ENCODE measurements around the gene FEZ2.

Gene FEZ2

GRCh38 chr2:36560726-36561125 is 37.2 kb downstream of the FEZ2 start:
- DNase-seq = no peak

DNA sequence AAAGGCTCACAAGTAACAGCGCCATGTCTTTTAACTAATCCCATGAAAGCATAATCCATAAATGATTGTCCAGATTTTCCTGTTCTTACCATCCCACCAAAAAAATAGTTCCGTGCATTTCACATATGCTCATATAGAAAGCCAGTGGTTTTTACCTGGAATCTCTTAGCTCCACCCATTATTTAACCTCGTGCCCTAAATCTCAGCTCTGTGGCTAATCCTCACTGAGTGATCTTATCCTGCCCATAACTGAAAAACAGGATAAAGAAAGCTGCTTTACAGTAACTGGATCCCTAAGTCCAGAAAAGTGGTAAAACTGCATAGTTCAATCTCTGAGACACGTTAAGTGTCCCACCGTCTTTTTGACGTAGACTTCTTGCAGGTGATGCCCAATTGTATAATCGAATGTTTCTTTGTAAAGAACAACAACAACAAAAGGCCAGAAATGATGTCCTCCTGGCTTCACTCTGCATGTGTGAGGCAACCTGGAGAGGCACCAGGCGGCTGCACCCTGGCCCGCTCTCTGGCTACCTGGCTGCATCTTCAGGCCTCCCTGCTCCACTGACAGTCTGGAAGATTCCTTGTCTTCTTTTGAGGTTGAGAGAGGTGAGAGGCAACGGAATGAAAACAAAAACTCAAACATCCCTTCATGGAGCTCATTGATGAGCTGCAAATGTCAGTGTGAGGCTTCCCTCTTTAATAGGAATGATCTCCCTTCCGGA is 38.6 kb downstream of the FEZ2 start:
- no peak for DNase-seq

- DNase-seq = no peak
These were observed 41.1 kb downstream of the FEZ2 start for GRCh38 chr2:36556842-36557241.

DNA sequence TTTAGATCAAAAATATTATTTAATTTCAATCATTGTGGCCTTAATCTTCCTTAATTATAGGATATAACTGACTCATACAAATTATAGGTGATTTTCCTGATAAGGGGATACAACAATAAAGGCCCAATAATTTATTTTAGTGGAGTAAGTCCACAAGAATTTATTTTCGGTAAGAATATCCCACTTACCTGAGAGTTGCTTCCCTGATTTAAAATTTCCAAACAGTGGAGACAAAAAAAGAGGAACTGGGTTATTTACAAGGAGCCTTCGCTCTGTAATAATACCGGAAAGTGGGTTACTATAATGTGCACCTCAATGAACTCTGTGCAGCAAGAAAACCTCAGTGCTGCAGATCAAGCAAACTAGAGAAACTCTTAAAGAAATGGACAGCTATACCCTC is 42.2 kb downstream of the FEZ2 start:
- no peak for DNase-seq

- DNase-seq = no peak
These were observed 43.4 kb downstream of the FEZ2 start for GRCh38 chr2:36554531-36554930.

DNA sequence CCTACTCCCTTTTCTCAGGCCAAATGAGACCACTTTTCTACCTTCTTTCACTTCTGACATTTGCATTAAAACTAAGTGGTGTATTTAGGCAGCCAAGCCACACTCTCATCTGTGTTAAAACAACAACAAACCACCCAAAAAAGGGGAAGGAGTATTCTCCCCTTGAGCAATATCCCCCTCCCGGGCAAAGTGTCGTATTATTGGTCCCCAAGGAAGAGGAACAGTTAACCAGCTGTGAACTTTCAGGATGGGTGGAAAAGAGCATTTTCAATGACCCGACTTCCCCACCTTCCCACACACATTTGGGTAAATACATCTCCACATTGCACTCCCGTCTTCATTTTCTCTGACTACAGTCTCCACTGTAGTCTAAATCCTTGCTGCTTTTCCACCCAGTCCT is 44.3 kb downstream of the FEZ2 start:
- no peak for DNase-seq

- DNase-seq = no peak
These were observed 48.0 kb downstream of the FEZ2 start for GRCh38 chr2:36550006-36550405.

DNA sequence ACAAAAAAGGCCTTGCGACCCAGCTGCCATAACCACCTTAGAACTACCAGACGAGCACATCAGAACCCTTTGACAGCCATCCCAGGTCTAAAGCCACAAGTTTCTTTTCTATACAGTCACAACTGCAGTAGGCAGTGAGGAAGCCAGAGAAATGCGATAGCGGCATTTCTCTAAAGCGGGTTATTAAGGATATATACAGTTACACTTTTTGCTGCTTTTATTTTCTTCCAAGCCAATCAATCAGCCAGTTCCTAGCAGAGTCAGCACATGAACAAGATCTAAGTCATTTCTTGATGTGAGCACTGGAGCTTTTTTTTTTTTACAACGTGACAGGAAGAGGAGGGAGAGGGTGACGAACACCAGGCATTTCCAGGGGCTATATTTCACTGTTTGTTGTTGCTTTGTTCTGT is 48.8 kb downstream of the FEZ2 start:
- no peak for DNase-seq

DNA sequence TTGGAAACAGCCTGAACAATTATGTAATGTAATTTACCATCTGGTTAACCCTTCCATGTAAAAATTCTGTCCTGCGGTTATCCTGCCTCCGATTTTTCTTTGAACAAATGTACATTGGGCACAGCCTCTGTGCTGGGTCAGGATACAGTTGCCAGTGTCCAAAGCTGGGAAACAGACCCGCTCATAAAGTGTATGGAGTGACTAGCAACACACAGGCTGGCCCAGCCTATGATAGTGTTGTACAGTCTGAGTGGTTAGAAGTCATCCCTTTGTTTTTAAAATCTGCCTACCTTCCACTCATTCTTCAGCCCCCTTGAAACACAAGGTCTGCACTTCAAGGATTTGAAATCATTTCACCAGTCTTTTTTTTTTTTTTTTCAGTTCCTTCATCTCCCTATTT is 50.1 kb downstream of the FEZ2 start:
- no peak for DNase-seq

GRCh38 chr2:36545871-36546416 is 52.0 kb downstream of the FEZ2 start:
- no peak for DNase-seq

DNA sequence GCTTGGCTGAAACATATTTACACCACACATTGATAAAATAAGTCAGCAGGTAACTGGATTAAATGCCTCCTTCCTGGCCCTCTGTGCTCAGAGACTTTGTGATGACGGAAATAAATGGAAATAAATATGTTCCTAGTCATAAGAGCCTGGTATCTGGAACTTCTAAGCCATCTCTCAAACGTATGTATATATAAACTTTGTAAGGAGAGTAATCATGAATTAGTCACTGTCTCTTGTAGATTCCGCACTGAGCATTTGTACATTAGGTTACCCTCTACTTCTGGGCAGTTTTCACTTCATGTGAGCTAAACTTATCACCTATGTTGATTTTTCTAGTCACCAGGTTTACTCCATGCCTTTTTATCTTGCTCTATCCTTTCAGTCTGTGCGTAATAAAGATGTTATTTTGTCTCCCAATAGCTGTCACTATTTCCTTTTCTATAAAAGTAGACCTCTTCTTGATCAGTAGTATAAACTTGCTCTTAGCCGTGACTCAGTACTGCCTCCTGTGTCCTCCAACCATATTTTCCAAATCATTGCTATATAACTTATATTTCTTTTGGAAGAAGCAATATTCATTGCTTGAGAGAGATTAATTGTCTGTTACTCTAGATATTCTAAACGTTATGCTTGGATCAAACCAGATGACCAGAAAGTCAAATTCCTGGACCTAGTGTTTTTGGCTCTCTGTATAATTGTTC is 53.2 kb downstream of the FEZ2 start:
- DNase-seq = no peak

- no peak for DNase-seq
These were observed 55.9 kb downstream of the FEZ2 start for GRCh38 chr2:36541891-36542595.

GRCh38 chr2:36540986-36541754 is 56.8 kb downstream of the FEZ2 start:
- DNase-seq = no peak

GRCh38 chr2:36539631-36540030 is 58.3 kb downstream of the FEZ2 start:
- DNase-seq = no peak

GRCh38 chr2:36538335-36538734 is 59.6 kb downstream of the FEZ2 start:
- DNase-seq = no peak

GRCh38 chr2:36536776-36537175 is 61.2 kb downstream of the FEZ2 start:
- no peak for DNase-seq

GRCh38 chr2:36535099-36535498 is 62.9 kb downstream of the FEZ2 start:
- DNase-seq = no peak

DNA sequence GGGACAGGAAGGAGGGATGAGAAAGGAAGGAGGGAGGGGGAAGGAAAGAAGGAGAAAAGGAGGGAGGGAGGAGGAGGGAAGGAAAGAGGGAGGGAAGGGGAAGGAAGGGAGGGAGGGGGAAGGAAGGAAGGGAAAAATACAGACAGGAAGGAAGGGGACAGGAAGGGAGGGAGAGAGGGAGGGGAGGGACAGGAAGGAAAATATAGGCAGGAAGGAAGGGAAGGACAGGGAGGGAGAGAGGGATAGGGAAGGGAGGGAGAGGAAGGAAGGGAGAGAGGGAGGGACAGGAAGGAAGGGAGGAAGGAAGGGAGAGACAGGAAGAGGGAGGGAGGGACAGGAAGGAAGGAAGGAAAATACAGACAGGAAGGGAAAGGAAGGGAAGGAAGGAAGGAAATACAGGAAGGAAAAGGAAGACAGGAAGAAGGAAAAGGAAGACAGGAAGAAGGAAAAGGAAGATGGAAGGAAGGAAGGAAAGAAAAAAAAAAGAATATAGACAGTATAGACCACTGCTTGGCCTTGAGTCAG is 63.6 kb downstream of the FEZ2 start:
- no peak for DNase-seq

DNA sequence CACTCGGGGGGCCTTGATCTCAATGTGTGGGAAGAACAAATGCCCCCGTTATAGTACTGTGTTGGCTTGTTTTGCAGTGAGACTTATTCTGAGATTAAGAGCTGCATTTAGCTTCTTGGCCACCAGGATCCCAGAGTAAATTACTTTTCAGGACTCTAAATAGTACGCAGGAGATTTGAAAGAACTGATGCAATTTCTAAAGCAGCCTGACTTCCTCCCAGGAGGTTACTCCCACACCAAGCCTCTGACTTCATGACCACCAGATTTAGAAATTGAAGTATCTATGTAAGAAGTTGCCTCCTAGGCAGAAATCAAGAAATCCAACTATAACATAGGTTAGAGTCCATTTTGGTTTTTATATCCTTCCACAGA is 67.0 kb downstream of the FEZ2 start:
- DNase-seq = no peak

GRCh38 chr2:36530178-36530982 is 67.6 kb downstream of the FEZ2 start:
- DNase-seq = no peak

DNA sequence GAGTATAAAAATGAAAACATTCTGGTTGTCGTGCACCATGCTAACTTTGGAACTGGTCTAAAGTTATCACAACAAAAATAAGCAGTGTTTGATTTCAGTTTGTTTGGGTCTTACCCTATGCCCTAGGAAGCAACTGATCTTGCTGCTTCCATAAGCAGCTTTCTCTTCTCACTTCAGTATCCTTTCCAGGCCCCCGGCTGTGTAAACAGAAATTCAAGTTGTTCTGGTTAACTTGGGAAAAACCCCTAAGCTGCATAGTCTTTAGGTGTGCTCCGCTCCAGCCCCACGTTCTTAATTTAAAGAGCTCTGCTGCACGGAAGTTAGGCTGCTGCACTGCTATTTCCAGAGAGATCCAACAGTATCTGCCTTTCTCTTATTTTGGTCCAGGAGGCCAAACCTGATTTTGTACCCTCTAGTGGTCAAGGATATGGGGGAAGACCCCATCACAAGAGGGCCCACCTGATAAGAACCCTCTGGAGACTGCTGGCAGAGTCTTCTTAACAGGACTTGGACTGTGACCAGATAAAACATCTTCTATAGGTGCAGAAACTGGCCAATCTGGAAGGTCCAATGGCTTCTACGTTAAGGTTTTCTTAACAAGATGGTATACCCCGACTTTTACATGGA is 69.1 kb downstream of the FEZ2 start:
- DNase-seq = no peak

Measured in effector CD4-positive, alpha-beta T cell (primary cell).